GM19467 (cell line): ENCODE results near the gene GLYATL2.

Source experiments
- ATAC-seq: cut with Tn5 transposase; IDR thresholded peaks from one replicate; pipeline ENCODE4 v1.9.1; 2021; ENCODE audit warnings: mild to moderate bottlenecking, moderate library complexity; ENCODE audit not compliant: unreplicated experiment

Gene GLYATL2

DNA sequence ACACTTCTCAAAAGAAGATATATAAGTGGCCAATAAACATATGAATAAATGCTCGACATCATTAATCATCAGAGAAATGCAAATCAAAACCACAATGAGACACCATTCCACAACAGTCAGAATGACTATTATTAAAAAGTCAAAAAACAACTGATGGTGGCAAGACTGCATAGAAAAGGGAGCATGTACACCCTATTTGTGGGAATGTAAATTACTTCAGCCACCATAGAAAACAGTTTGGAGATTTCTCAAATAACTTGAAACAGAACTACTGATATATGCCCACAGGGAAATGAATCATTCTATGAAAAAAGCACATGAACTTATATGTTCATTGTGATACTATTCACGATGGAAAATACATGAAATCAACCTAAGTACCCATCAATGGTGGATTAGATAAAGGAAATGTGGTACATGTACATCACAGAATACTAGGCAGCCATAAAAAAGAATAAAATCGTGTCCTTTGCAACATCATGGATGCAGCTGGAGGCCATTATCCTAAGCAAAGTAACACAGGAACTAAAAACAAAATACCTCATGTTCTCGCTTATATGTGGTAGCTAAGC is 42.4 kb downstream of the GLYATL2 start:
- ATAC-seq = no peak

DNA sequence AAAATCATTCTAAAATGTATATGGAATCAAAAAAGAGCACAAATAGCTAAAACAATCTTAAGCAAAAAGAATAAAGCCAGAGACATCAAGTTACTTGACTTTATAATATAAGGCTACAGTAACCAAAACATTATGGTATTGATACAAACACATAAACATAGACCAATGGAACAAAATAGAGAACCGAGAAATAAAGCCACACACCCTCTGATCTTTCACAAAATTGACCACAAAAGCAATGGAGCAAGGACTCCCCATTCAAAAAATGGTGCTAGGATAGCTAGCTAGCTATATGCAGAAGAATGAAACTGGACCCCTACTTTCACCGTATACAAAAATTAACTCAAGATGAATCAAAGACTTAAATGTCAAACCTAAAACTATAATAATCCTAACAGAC is 43.2 kb downstream of the GLYATL2 start:
- no peak for ATAC-seq

GRCh38 chr11:58796333-58796732 is 48.2 kb downstream of the GLYATL2 start:
- no peak for ATAC-seq

- ATAC-seq = peak; percentile 81
These were observed 56.0 kb downstream of the GLYATL2 start for GRCh38 chr11:58788355-58789023.

DNA sequence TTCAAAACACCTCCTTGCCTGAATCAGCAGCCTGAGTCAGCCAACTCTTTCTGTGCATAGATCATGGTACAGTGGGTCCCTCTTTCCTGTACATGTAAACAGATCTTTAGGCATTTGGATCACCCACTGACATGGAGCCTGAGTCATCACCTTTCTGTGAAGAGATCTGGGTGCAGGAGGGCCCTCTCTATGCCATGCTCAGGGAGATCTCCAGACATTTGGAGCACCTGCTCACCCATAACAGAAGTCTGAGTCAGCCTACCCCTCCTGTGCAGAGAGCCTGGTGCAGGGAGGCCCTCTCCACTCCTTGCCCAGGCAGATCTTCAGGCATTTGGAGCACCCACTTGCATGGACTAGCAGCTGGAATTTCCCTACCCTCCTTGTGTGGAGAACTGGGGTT is 56.6 kb downstream of the GLYATL2 start:
- no peak for ATAC-seq

DNA sequence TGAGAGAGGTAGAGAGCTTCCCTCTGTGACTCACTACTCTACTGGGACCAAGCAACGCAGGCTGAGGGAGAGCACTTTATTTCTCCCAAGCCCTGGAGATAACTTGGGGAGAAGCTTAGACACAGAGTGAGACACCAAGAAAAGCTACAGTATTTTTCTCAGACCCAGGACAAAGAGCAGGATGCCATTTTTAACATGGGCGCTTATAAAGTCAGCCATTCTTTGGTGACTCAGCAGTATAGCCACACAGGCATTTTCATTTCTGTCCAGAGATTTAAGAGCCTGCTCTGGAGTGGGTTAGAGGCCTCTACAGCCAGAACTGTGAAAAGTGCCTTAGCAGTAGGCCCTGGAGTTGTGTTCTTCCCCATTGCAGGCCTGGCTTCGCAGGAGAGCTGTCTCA is 57.8 kb downstream of the GLYATL2 start:
- no peak for ATAC-seq

DNA sequence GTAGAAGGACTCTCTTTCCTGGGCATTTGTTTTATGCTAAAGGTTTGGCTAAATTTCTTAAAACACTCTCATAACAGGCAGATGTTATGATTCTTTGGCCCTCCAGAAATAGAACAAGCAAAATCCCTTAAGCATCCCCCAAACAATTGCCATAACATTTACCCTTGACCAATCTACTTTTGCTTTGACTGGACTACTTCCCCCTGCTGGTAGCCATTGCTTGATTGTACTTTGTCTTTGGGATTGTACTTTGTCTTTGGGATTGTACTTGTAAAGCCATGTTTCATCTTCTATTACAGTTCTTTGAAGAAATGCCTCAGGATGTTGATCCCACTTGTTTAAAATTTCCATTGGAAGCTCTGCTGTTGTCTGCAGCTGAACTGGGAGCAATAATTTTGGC is 59.5 kb downstream of the GLYATL2 start:
- ATAC-seq = no peak
